GM23248 (cell line): ENCODE measurements around the gene SLC49A4. TPM values are rescaled to one million over a fixed set of nuclear protein-coding genes. Genes with fewer than 3 reads are reported as not detected.

Experiments
- DNase-seq: peaks from one replicate; pipeline ENCODE4 v3.0.0-alpha.2; 2015
- H2AFZ ChIP-seq: fragments of 200-600 bp; sonication (generic); 2 replicates; pipeline ENCODE4 v1.6.1; 2016; ENCODE audit warnings: antibody characterized with exemption
- H3F3A ChIP-seq: fragments of 200-600 bp; sonication (generic); 2 replicates; pipeline ENCODE4 v1.6.1; 2016; ENCODE audit warnings: mild to moderate bottlenecking, antibody characterized with exemption, mixed run types; ENCODE audit not compliant: insufficient read depth
- H3K27ac ChIP-seq: fragments of 200-600 bp; sonication (generic); 2 replicates; pipeline ENCODE4 v1.5.1; 2016; ENCODE audit warnings: mild to moderate bottlenecking
- H3K27me3 ChIP-seq: fragments of 200-600 bp; sonication (generic); replicated peaks from 2 replicates; pipeline ENCODE4 v1.6.1; 2016; ENCODE audit warnings: mild to moderate bottlenecking; ENCODE audit not compliant: insufficient read depth
- H3K36me3 ChIP-seq: fragments of 200-600 bp; sonication (generic); 2 replicates; pipeline ENCODE4 v1.6.1; 2016; ENCODE audit warnings: low read depth, mild to moderate bottlenecking
- H3K4me1 ChIP-seq: fragments of 200-600 bp; sonication (generic); 2 replicates; pipeline ENCODE4 v1.6.1; 2016; ENCODE audit warnings: mild to moderate bottlenecking; ENCODE audit not compliant: insufficient read depth
- H3K4me2 ChIP-seq: fragments of 200-600 bp; sonication (generic); one replicate; pipeline ENCODE4 v1.6.1; 2016; ENCODE audit warnings: mild to moderate bottlenecking; ENCODE audit not compliant: unreplicated experiment
- H3K4me3 ChIP-seq: fragments of 200-600 bp; sonication (generic); 2 replicates; pipeline ENCODE4 v1.5.1; 2016; ENCODE audit warnings: mild to moderate bottlenecking
- H3K79me2 ChIP-seq: fragments of 200-600 bp; sonication (generic); 2 replicates; pipeline ENCODE4 v1.6.1; 2016; ENCODE audit warnings: mild to moderate bottlenecking; ENCODE audit not compliant: insufficient read depth
- H3K9ac ChIP-seq: fragments of 200-600 bp; sonication (generic); 2 replicates; pipeline ENCODE4 v1.6.1; 2016; ENCODE audit warnings: mild to moderate bottlenecking
- H3K9me2 ChIP-seq: fragments of 200-600 bp; sonication (generic); 2 replicates; pipeline ENCODE4 v1.6.1; 2016; ENCODE audit warnings: mixed run types, mild to moderate bottlenecking, moderate library complexity; ENCODE audit not compliant: insufficient read depth
- H3K9me3 ChIP-seq: fragments of 200-600 bp; sonication (generic); one replicate; pipeline ENCODE4 v1.6.1; 2017; ENCODE audit warnings: low read depth
- H4K20me1 ChIP-seq: fragments of 200-600 bp; sonication (generic); 2 replicates; pipeline ENCODE4 v1.6.0; 2016; ENCODE audit not compliant: insufficient read depth
- EZH2 ChIP-seq: fragments of 200-600 bp; sonication (generic); IDR thresholded peaks from 2 replicates; pipeline ENCODE4 v1.6.1; 2018; ENCODE audit warnings: antibody characterized with exemption, mild to moderate bottlenecking; ENCODE audit not compliant: insufficient read depth, poor library complexity, severe bottlenecking
- EZH2phosphoT487 ChIP-seq: fragments of 200-600 bp; sonication (generic); IDR thresholded peaks from 2 replicates; pipeline ENCODE4 v1.6.1; 2018; ENCODE audit warnings: antibody characterized with exemption, moderate library complexity, mild to moderate bottlenecking, low read depth; ENCODE audit not compliant: insufficient read depth
- WGBS, 2 experiments: methylation state at CpG; one replicate each; pipeline ENCODE4 v1.1.6; 2015 to 2017; ENCODE audit warnings: low lambda C conversion rate in 2 of 2, low coverage in 1 of 2; ENCODE audit errors: missing lambda C conversion rate in 2 of 2; 5-methylcytosine and 5-hydroxymethylcytosine counted together
- in situ Hi-C: fragments of 300-500 bp; cut with MboI; formaldehyde crosslinking; loops from 2 replicates; pipeline ENCODE4 v1.15.0; 2020
- polyA plus RNA-seq: library from polyadenylated mRNA; unstranded; fragments of >200 nt; fragmentation: Nextera tagmentation; extraction: Ambion mirVana; gene quantifications from 2 replicates; pipeline ENCODE4 v1.2.1, GENCODE V29; 2016
- total RNA-seq: library from RNA; depleted of rRNA; stranded (reverse); fragments of >200 nt; shearing (Covaris generic); gene quantifications from 2 replicates; pipeline ENCODE4 v1.2.3, GENCODE V29; 2014

Gene SLC49A4
- total and polyA plus RNA-seq, 2 experiments from 2014 or later = 13.3 to 24.6 TPM

DNA sequence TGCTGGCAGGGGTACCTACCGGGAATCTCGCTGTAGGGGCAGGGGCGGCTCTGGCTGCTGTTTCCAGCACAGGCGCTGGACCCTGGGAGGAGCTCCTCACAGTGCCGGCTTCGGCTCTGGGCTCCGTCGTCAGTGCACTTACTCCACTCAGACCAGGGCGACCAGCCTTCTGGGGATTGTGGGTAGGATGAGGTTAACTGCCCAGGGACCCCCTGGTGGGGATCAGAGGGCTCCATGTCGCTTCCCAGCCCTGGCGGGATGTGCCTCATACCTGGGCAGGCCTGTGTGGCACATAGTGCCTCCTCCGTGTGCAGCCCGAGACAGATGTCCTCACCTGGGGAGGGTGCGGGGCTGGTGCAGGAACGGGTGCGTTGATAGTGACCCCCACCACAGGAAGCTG, 117.0 kb downstream of the SLC49A4 start:
- H3K4me1 ChIP-seq = no peaks in the 10 kb centered on the region
- no peaks in the 10 kb centered on the region for H3F3A ChIP-seq
- no peak overlapping the region for H3K27ac ChIP-seq
- H3K4me3 ChIP-seq = no peak overlapping the region
- no peak overlapping the region for H3K4me2 ChIP-seq
- no peaks in the 10 kb centered on the region for H3K79me2 ChIP-seq
- no peak overlapping the region for H3K9ac ChIP-seq
- H4K20me1 ChIP-seq = no peaks in the 10 kb centered on the region
- H3K9me2 ChIP-seq = no peaks in the 10 kb centered on the region
- DNase-seq = no peak
- in situ Hi-C loops = no loop called here
- no peak for TF ChIP-seq EZH2phosphoT487
- TF ChIP-seq EZH2 = no peak
- no peaks in the 10 kb centered on the region for H3K9me3 ChIP-seq
- H2AFZ ChIP-seq = no peak overlapping the region
- no peaks in the 10 kb centered on the region for H3K36me3 ChIP-seq
- H3K27me3 ChIP-seq = peaks cover 7% of the 10 kb centered on the region; the same call in 1 of the 2 replicates
- WGBS, 2 experiments = 82 to 86% methylated on average over 16 of the region's 16 CpGs

DNA sequence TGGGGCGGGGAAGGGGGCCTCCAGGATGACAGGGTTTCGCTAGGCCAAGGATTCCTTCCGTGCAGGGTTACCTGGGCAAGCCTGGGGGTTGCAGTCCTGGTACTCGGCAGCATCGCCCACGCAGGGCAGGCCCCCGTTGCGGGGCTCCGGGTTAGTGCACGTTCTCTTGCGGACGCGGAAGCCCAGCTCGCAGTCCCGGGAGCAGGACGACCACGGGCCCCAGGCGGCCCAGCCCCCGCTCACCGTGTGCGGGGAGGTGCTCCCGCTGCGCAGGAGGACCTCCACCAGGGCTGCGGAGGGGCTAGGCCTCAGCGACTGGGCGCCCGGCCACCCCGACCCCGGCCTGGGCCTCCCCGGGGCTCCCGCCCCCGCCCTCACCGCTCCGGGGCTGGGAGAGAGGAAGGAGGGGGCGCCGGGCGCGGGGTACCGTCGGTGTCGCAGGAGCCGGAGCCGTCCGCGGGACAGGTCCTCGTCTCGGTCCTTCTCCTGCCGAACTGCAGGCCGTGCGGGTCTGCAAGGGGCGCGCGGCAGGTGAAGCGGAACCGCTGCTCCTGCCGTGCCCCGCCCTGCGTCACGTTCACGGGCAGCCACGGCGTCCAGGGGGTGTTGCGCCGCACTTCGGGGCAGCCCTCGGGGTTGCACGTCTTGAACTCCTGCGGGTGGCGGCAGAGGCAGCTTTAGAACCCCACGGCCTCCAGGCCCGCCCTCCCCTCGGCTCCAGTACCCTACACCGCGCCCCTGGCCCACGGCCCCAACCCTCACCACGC, 118.1 kb downstream of the SLC49A4 start:
- Histone ChIP-seq H3K79me2 (no peaks in the 10 kb centered on the region), H3K4me1 (no peaks in the 10 kb centered on the region), H3K4me2 (no peak overlapping the region), H4K20me1 (no peaks in the 10 kb centered on the region), H3K9me3 (no peaks in the 10 kb centered on the region), H3K9me2 (no peaks in the 10 kb centered on the region), H3K36me3 (no peaks in the 10 kb centered on the region), H3K27ac (no peak overlapping the region), H3K9ac (no peak overlapping the region), H3K27me3 (peaks cover 7% of the 10 kb centered on the region; the same call in 1 of the 2 replicates), H3K4me3 (no peak overlapping the region), H2AFZ (no peak overlapping the region), H3F3A (no peaks in the 10 kb centered on the region)
- in situ Hi-C loops = no loop called here
- DNase-seq = no peak
- no peak for TF ChIP-seq EZH2
- TF ChIP-seq EZH2phosphoT487 = no peak
- WGBS, 2 experiments = 34 to 48% methylated on average over 36 to 61 of the region's 76 CpGs

DNA sequence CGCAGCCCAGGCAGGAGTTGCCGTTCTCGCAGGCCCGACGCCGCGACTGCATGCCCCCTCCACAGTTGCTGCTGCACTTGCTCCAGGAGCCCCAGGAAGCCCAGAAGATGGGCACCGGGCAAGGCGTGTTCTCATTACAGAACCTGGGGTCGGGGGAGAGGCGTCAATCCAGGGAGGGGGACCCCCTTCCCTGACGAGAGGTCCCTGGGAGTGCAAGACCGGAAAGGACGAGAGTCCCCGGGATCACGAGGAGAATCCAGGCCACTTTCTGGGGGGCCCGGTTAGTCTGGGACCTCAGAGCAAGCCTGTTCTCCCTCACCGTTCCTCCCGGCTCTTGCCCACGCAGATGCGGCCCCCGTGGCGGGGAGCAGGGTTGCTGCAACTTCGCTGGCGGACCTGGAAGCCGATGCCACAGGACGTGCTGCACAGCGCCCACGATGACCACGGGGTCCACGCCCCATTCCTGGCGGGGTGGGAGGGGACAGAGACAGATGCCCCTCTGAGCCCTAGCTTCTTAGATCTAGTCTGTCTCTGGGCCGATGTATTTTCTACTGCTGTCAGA, 118.8 kb downstream of the SLC49A4 start:
- no peak overlapping the region for H3K4me2 ChIP-seq
- in situ Hi-C loops = no loop called here
- no peak overlapping the region for H3K9ac ChIP-seq
- WGBS, 2 experiments = 72 to 77% methylated on average over 30 to 33 of the region's 33 CpGs
- peaks cover 7% of the 10 kb centered on the region; the same call in 1 of the 2 replicates for H3K27me3 ChIP-seq
- H3K9me3 ChIP-seq = no peaks in the 10 kb centered on the region
- no peak for TF ChIP-seq EZH2
- H3K4me1 ChIP-seq = no peaks in the 10 kb centered on the region
- no peak overlapping the region for H2AFZ ChIP-seq
- no peaks in the 10 kb centered on the region for H3K9me2 ChIP-seq
- no peaks in the 10 kb centered on the region for H3K79me2 ChIP-seq
- DNase-seq = no peak
- no peak overlapping the region for H3K4me3 ChIP-seq
- no peaks in the 10 kb centered on the region for H3F3A ChIP-seq
- no peak overlapping the region for H3K27ac ChIP-seq
- H3K36me3 ChIP-seq = no peaks in the 10 kb centered on the region
- H4K20me1 ChIP-seq = no peaks in the 10 kb centered on the region

DNA sequence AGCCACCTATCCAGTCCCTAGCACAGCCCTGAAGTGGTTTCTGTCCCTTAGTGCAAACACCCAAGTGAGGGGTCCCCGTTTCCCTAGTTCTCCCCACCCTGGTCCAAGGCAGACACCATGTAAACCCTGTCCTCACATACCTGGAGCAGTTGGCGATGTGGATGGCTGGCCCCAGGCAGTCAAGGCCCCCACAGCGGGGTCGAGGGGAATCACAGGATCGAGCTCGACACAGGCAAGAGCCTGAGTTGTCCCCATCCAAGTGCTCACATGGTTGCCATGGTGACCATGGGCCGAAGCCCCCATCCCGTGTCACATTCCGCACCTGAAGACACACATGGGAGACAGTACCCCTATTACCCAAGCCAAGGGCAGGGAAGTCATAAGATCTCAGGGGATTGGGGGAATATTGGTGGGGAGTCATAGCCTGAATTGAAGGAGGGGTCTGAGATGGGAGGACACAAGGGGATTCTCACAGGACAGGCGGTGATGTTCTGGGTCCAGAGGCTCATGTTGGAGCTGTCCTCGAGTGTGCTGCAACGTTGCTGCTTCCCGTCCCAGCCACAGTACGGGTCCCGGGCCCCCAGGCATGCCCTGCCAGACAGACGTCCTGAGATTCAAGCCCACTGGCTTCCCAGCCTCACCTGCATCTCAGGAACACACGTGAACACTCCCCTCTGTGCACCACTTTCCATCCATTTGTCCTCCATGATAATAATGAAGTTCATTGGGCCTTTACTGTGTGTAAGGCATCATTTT, 120.6 kb downstream of the SLC49A4 start:
- H3F3A ChIP-seq = no peaks in the 10 kb centered on the region
- no peaks in the 10 kb centered on the region for H3K9me3 ChIP-seq
- no peaks in the 10 kb centered on the region for H3K4me1 ChIP-seq
- H3K36me3 ChIP-seq = no peaks in the 10 kb centered on the region
- H3K9ac ChIP-seq = no peak overlapping the region
- H3K9me2 ChIP-seq = no peaks in the 10 kb centered on the region
- TF ChIP-seq EZH2 = no peak
- TF ChIP-seq EZH2phosphoT487 = no peak
- no peak for DNase-seq
- H2AFZ ChIP-seq = no peak overlapping the region
- no peak overlapping the region for H3K4me3 ChIP-seq
- H3K27me3 ChIP-seq = peaks cover 13% of the 10 kb centered on the region
- no peak overlapping the region for H3K27ac ChIP-seq
- no peaks in the 10 kb centered on the region for H4K20me1 ChIP-seq
- no peak overlapping the region for H3K4me2 ChIP-seq
- H3K79me2 ChIP-seq = no peaks in the 10 kb centered on the region
- WGBS, 2 experiments = 62 to 66% methylated on average over 15 to 17 of the region's 17 CpGs
- in situ Hi-C loops = no loop called here
